OCI-LY7 (cell line): ENCODE data around the gene CCDC174.

Source experiments
- CTCF ChIP-seq: fragments of 200-600 bp; sonication (generic); conservative IDR thresholded peaks from 2 replicates; pipeline ENCODE4 v1.5.1; 2014; ENCODE audit warnings: mild to moderate bottlenecking, antibody characterized with exemption, low read length, moderate library complexity, mixed read lengths
- EZH2phosphoT487 ChIP-seq: fragments of 200-600 bp; sonication (generic); IDR thresholded peaks from 2 replicates; pipeline ENCODE4 v1.6.1; 2018; ENCODE audit warnings: low read depth, borderline replicate concordance, mild to moderate bottlenecking, mixed run types, antibody characterized with exemption, low read length, moderate library complexity, mixed read lengths

DNA sequence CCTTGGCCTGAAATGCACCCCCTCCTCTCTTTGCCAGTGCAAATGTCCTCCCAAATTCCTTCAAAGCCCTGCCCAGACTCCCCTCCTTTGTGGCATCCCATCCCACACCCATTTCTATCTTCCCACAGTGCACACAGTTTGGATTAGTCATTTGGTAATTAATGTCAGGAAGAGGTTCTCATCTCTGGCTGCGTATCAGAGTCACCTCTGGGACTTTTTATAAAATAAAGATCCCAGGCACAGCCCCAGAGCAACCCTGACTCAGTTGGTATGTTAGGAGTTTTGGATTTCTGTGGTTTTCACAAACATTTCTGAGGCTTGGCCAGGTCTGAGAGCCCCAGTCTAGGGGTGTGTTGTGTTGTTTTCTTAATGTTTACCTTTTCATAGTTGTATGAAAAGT lies 65.0 kb downstream of the CCDC174 start:
- TF ChIP-seq CTCF = no peak
- TF ChIP-seq EZH2phosphoT487 = no peak
